ENCODE results near the gene RGCC. TPM values are rescaled to one million over a fixed set of nuclear protein-coding genes. Genes with fewer than 3 reads are reported as not detected.

The RGCC gene
- total RNA-seq, 6 experiments from 2014 or later, result 0.51 to 4.9 (median 2.3) TPM; not detected in 1

DNA sequence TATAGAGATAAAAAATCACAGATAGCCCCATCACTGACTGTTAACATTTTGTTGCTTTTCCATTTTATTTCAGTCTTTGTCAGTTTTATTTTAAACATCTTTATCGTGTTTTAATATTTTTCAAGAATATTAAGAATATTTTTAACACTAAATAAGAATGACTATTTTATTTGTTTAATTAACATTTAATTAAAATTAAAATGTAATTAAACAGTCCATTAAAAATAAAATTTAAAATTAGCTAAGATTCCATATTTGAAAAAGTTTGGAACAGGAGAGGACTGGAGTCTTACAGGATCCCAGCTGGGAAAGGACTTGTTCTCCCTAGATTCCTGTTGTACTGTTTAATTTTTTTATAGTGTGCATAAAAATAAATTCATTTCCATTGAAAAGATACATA lies 54.5 kb downstream of the RGCC start:
- no peaks in the 10 kb centered on the region for H3K36me3 ChIP-seq
- ATAC-seq (no peak), DNase-seq (no peak)
- 63% methylated on average over 1 of the region's 1 CpG for WGBS (ENCODE audit: insufficient coverage, low coverage, low lambda C conversion rate, missing lambda C conversion rate)
- H3K27me3 ChIP-seq, result no peaks in the 10 kb centered on the region
- H3K4me1 ChIP-seq, result no peaks in the 10 kb centered on the region
- no peak overlapping the region for H3K27ac ChIP-seq
- no peaks in the 10 kb centered on the region for H3K9me3 ChIP-seq
- intact Hi-C loops (cut with DNase I), result no loop called here
- TF ChIP-seq, protein P1, sequence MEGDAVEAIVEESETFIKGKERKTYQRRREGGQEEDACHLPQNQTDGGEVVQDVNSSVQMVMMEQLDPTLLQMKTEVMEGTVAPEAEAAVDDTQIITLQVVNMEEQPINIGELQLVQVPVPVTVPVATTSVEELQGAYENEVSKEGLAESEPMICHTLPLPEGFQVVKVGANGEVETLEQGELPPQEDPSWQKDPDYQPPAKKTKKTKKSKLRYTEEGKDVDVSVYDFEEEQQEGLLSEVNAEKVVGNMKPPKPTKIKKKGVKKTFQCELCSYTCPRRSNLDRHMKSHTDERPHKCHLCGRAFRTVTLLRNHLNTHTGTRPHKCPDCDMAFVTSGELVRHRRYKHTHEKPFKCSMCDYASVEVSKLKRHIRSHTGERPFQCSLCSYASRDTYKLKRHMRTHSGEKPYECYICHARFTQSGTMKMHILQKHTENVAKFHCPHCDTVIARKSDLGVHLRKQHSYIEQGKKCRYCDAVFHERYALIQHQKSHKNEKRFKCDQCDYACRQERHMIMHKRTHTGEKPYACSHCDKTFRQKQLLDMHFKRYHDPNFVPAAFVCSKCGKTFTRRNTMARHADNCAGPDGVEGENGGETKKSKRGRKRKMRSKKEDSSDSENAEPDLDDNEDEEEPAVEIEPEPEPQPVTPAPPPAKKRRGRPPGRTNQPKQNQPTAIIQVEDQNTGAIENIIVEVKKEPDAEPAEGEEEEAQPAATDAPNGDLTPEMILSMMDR (IDR thresholded peaks at IDR 0.05), result no peak
- no peak for TF ChIP-seq POLR2A (IDR thresholded peaks at IDR 0.05)
- no peak overlapping the region for H3K4me3 ChIP-seq

DNA sequence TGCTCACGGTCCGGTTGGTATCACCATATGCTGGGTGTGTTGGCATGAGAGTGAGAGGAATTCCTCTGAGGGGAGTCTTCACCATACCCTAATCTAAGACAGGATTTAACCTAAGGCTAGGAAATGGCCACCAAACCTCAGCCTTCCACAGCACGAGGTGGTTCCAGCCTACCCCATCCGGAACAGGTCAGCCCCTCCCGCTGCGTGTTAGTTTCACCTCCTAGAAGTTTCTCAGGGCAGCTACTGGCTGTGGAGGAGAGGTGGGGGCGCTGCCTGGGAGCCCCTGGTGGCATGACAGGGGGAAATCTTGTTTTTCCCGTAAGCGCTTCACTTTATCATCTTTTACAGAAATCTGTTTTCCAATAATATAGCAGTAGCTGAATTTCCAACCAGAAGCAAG lies 55.1 kb downstream of the RGCC start:
- H3K27ac ChIP-seq, result no peak overlapping the region
- intact Hi-C loops (cut with DNase I), result no loop called here
- DNase-seq (no peak), ATAC-seq (no peak)
- no peaks in the 10 kb centered on the region for H3K4me1 ChIP-seq
- WGBS (ENCODE audit: insufficient coverage, low coverage, low lambda C conversion rate, missing lambda C conversion rate), result 81% methylated on average over 5 of the region's 9 CpGs
- no peaks in the 10 kb centered on the region for H3K36me3 ChIP-seq
- no peaks in the 10 kb centered on the region for H3K9me3 ChIP-seq
- no peaks in the 10 kb centered on the region for H3K27me3 ChIP-seq
- TF ChIP-seq, protein P1 (IDR thresholded peaks at IDR 0.05), result no peak
- no peak for TF ChIP-seq POLR2A (IDR thresholded peaks at IDR 0.05)
- no peak overlapping the region for H3K4me3 ChIP-seq

DNA sequence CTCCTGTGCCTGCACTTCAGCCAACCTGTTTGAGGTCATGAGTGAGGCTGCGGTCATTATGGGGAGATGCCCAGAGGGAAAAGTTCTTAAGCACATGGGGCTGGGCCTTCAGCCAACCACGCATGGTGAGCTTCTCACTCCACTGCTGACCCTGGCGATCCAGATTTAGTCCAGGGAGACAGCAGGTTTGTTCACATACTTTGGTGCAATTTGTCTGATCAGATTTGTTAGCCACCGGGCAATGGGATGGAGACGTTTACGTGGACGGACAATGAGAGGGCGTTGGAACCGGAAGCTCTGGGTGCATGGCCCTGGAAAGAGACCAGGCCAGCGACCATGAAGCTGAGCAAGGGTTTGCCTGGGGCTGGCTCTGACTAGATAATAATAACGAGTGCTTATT lies 56.2 kb downstream of the RGCC start:
- no peak overlapping the region for H3K27ac ChIP-seq
- no peaks in the 10 kb centered on the region for H3K9me3 ChIP-seq
- H3K36me3 ChIP-seq, result no peaks in the 10 kb centered on the region
- DNase-seq (no peak), ATAC-seq (no peak)
- TF ChIP-seq, protein P1 (IDR thresholded peaks at IDR 0.05), result no peak
- no peak for TF ChIP-seq POLR2A (IDR thresholded peaks at IDR 0.05)
- H3K4me3 ChIP-seq, result no peak overlapping the region
- intact Hi-C loops (cut with DNase I), result no loop called here
- 95% methylated on average over 7 of the region's 11 CpGs for WGBS (ENCODE audit: insufficient coverage, low coverage, low lambda C conversion rate, missing lambda C conversion rate)
- H3K4me1 ChIP-seq, result no peaks in the 10 kb centered on the region
- no peaks in the 10 kb centered on the region for H3K27me3 ChIP-seq

DNA sequence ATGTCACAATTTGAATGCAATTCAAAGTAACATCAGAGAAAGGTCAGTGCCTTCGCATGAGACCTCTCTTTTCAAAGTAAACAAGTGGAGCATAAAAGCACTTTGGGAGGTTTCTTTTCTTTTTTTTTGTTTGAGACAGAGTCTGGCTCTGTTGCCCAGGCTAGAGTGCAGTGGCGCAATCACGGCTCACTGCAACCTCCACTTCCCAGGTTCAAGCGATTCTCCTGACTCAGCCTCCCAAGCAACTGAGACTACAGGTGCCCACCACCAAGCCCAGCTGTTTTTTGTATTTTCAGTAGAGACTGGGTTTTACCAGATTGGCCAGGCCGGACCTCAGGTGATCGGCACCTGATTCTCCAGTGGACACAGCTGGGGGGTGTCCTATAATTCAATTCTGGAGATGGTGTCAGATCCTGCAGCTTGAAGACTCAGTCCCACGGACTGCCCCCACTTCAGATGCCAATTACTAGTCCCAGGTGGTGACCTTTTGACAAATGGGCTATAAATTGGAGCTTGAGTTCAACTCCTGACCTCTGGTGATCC lies 57.6 kb downstream of the RGCC start:
- no peaks in the 10 kb centered on the region for H3K9me3 ChIP-seq
- TF ChIP-seq, protein P1 (IDR thresholded peaks at IDR 0.05), result no peak
- TF ChIP-seq POLR2A (IDR thresholded peaks at IDR 0.05), result no peak
- 70% methylated on average over 2 of the region's 7 CpGs for WGBS (ENCODE audit: insufficient coverage, low coverage, low lambda C conversion rate, missing lambda C conversion rate)
- intact Hi-C loops (cut with DNase I), result no loop called here
- H3K4me3 ChIP-seq, result no peak overlapping the region
- no peaks in the 10 kb centered on the region for H3K36me3 ChIP-seq
- no peaks in the 10 kb centered on the region for H3K4me1 ChIP-seq
- DNase-seq (no peak), ATAC-seq (no peak)
- no peaks in the 10 kb centered on the region for H3K27me3 ChIP-seq
- H3K27ac ChIP-seq, result no peak overlapping the region
